Measurements from ENCODE around the gene S100Z.
"Not testable (repeated sequence)": the region's sequence is repeated elsewhere in the genome, so short reads cannot be mapped to it uniquely, and the experiment has no call there.

S100Z gene

DNA sequence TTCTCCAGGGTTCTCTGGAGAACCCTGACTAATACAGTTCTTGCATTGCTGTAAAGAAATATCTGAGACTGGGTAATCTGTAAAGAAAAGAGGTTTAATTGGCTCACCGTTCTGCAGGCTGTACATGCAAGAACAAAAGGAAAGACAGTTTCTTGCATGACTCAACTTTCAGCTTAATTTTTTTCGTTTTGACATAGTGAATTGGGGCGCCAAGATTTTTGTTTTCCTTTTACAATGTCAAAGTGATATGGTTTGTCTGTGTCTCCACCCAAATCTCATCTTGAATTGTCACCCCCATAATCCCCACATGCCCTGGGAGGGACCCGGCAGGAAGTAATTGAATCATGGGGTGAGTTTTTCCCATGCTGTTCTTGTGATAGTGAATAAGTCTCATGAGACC is 91.2 kb downstream of the S100Z start:
- Histone ChIP-seq H3K4me1 (ENCODE audit: insufficient read depth, low read length) (no peaks in the 10 kb centered on the region), H3K36me3 (ENCODE audit: insufficient read depth, low read length) (no peaks in the 10 kb centered on the region), H3K9me3 (ENCODE audit: control insufficient read depth, insufficient read depth, low read length) (no peaks in the 10 kb centered on the region), H3K9ac (ENCODE audit: low read depth, low read length) (no peak overlapping the region)

DNA sequence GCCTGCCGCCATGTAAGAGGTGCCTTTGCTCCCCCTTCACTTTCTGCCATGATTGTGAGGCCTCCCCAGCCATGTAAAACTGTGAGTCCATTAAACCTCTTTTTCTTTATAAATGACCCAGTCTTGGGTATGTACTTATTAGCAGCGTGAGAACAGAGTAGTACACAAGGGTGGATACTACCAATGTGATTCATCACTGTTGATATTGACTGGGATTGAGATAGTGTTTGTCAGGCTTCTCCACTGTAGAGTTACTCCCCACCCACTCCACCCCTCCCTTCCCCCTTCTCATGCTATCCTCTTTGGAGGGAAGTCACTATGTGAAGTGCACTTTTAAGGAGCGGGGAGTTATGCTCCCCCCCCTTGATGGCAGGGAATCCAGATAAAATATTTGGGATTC is 91.6 kb downstream of the S100Z start:
- no peaks in the 10 kb centered on the region for H3K9me3 ChIP-seq (ENCODE audit: control insufficient read depth, insufficient read depth, low read length)
- no peak overlapping the region for H3K9ac ChIP-seq (ENCODE audit: low read depth, low read length)
- H3K4me1 ChIP-seq (ENCODE audit: insufficient read depth, low read length) = no peaks in the 10 kb centered on the region
- H3K36me3 ChIP-seq (ENCODE audit: insufficient read depth, low read length) = no peaks in the 10 kb centered on the region

DNA sequence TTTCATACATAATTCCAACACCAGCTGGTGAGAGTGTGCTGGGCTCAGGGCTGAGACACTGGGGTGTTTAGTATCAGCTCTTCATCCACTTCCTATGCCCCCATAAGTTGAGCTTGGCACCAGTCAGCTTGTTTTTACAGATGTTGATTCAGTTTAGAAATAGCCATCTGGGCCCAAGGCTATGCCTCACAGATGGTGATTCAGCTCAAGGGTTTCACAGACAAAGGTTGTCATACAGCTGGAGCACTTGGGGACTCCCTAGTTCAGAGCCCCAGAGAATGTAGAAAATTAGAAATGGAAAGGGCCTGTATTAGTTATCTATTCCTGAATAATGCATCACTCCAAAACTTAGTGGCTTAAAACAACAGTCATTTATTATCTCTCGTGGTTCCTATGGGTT is 92.8 kb downstream of the S100Z start:
- Histone ChIP-seq H3K9me3 (ENCODE audit: control insufficient read depth, insufficient read depth, low read length) (no peaks in the 10 kb centered on the region), H3K4me1 (ENCODE audit: insufficient read depth, low read length) (no peaks in the 10 kb centered on the region), H3K36me3 (ENCODE audit: insufficient read depth, low read length) (no peaks in the 10 kb centered on the region), H3K9ac (ENCODE audit: low read depth, low read length) (no peak overlapping the region)

DNA sequence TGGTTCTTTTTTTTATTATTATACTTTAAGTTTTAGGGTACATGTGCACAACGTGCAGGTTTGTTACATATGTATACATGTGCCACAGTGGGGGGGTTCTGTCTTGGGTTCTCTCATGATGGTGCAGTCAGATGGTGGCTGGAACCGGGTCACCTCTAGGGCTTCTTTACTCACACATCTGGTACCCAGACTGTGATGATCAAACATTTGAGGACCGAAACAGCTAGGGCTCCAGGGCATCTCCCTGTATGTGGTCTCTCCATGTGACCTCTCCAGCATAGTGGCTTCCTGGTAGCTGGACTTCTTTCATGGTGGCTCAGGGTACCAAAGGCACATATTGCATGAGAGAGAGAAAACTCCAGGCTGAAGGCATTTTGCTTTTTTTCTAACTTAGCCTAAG is 93.2 kb downstream of the S100Z start:
- Histone ChIP-seq H3K9me3 (ENCODE audit: control insufficient read depth, insufficient read depth, low read length) (no peaks in the 10 kb centered on the region), H3K4me1 (ENCODE audit: insufficient read depth, low read length) (no peaks in the 10 kb centered on the region), H3K9ac (ENCODE audit: low read depth, low read length) (no peak overlapping the region), H3K36me3 (ENCODE audit: insufficient read depth, low read length) (no peaks in the 10 kb centered on the region)

DNA sequence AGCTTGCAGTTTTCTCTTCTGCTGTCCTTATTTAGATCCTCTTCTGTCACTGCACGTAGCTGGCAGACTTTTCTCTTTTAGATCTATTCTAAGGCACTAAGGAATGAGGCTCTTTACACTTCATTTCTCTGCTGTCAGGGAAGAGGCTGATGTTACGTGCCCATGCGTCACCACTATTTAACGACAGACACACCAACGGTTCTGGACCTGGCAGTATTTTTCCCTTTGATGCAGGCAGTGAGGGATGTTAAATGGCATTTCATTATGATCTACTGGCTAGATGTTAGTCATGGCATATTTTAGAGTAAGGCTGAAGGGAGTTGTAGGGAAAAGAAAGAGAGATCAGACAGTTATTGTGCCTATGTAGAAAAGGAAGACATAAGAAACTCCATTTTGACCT is 94.8 kb downstream of the S100Z start:
- H3K36me3 ChIP-seq (ENCODE audit: insufficient read depth, low read length) = no peaks in the 10 kb centered on the region
- no peaks in the 10 kb centered on the region for H3K9me3 ChIP-seq (ENCODE audit: control insufficient read depth, insufficient read depth, low read length)
- H3K9ac ChIP-seq (ENCODE audit: low read depth, low read length) = no peak overlapping the region
- H3K4me1 ChIP-seq (ENCODE audit: insufficient read depth, low read length) = no peaks in the 10 kb centered on the region

DNA sequence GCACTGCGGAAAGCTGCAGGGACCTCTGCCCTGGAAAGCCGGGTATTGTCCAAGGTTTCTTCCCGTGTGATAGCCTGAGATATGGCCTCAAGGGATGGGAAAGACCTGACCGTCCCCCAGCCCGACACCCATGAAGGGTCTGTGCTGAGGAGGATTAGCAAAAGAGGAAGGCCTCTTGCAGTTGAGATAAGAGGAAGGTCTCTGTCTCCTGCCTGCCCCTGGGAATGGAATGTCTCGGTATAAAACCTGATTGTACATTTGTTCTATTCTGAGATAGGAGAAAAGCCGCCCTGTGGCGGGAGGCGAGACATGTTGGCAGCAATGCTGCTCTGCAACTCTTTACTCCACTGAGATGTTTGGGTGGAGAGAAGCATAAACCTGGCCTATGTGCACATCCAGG is 95.4 kb downstream of the S100Z start:
- H3K9me3 ChIP-seq (ENCODE audit: control insufficient read depth, insufficient read depth, low read length); H3K4me1 ChIP-seq (ENCODE audit: insufficient read depth, low read length); H3K36me3 ChIP-seq (ENCODE audit: insufficient read depth, low read length); H3K9ac ChIP-seq (ENCODE audit: low read depth, low read length): not testable (repeated sequence)

DNA sequence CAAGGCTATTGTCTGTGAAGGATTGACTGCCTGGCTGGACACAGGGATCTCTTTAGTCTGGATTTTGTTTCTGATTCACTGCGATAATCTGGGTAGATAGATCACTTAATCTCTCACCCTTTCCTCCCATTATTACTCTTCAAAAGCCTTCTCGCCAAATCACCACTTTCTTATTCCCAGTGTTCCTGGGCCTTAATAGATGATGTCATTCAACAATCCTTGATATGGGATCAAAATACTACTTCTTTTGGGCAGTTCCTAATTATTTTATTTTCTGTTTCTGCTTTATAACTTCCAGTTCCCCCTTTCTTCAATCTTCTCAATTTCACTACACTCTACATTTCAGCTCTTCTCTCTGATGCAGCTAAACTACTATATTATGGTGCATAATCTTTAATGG is 96.3 kb downstream of the S100Z start:
- Histone ChIP-seq H3K36me3 (ENCODE audit: insufficient read depth, low read length) (no peaks in the 10 kb centered on the region), H3K4me1 (ENCODE audit: insufficient read depth, low read length) (no peaks in the 10 kb centered on the region), H3K9me3 (ENCODE audit: control insufficient read depth, insufficient read depth, low read length) (no peaks in the 10 kb centered on the region), H3K9ac (ENCODE audit: low read depth, low read length) (no peak overlapping the region)

DNA sequence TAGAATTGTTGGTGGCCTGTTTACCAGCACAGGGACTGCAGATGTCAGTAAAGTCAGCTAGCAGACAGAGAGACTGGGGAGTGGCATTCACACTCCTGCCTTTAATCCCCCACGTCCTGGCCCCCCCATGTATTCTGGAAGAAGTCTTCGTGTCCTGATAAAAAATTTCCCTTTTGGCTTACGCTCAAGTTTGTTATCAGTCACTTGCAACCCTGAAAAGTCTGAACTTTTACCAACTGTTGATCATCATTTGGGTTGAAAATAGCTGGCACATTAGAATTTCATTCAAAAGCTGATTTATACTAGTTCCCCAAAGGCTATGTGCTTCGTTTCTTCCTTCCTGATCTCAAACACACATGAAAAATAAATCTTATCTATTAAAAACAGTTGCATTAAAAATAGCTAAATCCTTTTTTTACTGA is 97.3 kb downstream of the S100Z start:
- Histone ChIP-seq H3K9ac (ENCODE audit: low read depth, low read length) (no peak overlapping the region), H3K36me3 (ENCODE audit: insufficient read depth, low read length) (no peaks in the 10 kb centered on the region), H3K9me3 (ENCODE audit: control insufficient read depth, insufficient read depth, low read length) (no peaks in the 10 kb centered on the region), H3K4me1 (ENCODE audit: insufficient read depth, low read length) (no peaks in the 10 kb centered on the region)

DNA sequence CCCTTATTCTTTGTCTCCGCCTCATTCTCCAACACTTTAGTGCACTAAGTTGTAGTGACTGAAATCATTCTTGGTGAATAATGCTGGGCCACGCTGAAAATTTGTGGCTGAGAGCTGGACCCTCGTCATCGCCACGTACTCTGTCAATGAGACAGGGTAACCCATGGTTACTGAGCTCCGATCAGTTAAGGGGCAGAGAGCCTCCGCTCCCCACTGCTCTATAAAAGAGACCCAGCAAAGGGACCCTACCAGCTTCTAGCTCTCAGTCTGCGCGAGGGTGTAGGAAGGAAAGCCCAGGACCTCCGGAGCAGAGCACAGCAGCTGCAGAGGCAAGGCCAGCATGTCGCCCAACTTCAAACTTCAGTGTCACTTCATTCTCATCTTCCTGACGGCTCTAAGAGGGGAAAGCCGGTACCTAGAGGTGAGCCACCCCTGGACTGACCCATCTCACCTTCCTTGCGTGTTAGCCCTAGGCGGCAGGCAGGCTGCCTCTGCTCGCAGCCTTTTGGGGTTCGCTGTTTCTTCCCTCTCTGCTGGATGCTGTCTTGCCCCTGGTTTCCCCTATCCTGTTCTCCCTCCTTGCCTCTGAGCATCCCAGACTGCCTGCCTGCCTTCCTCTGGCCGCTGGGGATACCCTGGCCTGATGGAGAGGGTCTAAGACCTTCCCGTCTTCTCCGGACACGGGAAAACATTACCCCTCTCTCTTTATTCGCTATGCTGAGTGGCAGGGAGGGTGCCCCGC is 103.2 kb downstream of the S100Z start, which contains the start of gene CRHBP:
Gene CRHBP (plus strand): TSS at position 251 of the 742 bp plus-strand sequence. CDS start 90 bp downstream, at position 341.
- H3K36me3 ChIP-seq (ENCODE audit: insufficient read depth, low read length) = no peaks in the 10 kb centered on the region
- 0 out of 2 replicates have a peak, but pooled peaks cover 2% of the 10 kb centered on the region for H3K4me1 ChIP-seq (ENCODE audit: insufficient read depth, low read length)
- peak within 1 kb of the TSS; percentile 55 for H3K9ac ChIP-seq (ENCODE audit: low read depth, low read length)
- no peaks in the 10 kb centered on the region for H3K9me3 ChIP-seq (ENCODE audit: control insufficient read depth, insufficient read depth, low read length)

DNA sequence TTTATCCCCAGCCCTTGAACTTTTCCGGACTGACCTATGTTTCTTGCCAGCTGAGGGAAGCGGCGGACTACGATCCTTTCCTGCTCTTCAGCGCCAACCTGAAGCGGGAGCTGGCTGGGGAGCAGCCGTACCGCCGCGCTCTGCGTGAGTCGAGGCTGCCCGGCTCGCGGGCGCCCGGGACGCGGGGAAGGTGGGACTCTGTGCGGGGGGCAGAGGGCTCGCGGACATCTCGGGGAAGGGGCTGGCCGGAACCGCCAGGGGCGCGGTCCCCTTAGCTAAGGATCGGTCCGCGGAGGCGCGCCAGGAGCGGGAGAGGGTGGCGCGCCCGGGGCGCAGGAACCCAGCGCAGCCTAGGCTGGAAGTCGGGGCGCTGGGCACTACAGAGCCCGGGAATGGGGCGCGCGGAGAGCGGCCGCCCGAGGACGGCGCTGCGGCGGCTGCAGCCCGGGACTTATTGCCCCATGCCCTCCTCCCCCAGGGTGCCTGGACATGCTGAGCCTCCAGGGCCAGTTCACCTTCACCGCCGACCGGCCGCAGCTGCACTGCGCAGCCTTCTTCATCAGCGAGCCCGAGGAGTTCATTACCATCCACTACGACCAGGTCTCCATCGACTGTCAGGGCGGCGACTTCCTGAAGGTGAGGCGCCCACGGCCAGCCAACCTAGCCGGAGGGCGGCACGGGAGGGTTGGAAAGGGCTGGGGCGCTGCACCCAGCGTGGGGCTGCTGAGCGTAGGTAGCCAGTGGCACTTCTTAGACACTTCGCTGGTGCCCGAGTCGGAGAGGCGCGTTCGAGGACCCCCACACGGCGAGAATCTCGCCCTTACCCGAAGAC is 104.0 kb downstream of the S100Z start:
- Histone ChIP-seq H3K9ac (ENCODE audit: low read depth, low read length) (peak overlapping the region; percentile 55), H3K4me1 (ENCODE audit: insufficient read depth, low read length) (peaks cover 10% of the 10 kb centered on the region), H3K9me3 (ENCODE audit: control insufficient read depth, insufficient read depth, low read length) (no peaks in the 10 kb centered on the region), H3K36me3 (ENCODE audit: insufficient read depth, low read length) (no peaks in the 10 kb centered on the region)

DNA sequence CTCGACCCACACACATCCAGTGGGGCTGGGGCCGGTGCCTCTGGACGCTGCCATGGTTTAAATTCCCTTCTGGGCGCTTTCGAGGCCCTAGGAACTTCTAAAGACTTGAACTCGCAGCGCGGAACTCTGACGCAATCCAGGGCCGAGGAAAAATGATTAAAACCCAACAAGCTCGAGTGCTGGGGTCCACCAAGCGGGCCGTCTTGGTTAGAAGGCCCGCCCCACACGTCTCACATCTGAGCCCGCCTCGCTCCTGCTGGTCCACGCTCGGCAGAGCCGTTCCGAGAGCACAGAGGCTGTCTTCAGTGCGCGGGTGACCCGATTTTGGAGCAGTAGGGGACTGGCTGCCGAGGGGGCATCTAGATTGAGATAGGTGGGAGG is 104.6 kb downstream of the S100Z start:
- Histone ChIP-seq H3K4me1 (ENCODE audit: insufficient read depth, low read length) (peaks cover 16% of the 10 kb centered on the region), H3K9me3 (ENCODE audit: control insufficient read depth, insufficient read depth, low read length) (no peaks in the 10 kb centered on the region), H3K36me3 (ENCODE audit: insufficient read depth, low read length) (no peaks in the 10 kb centered on the region), H3K9ac (ENCODE audit: low read depth, low read length) (peak overlapping the region; percentile 55)

DNA sequence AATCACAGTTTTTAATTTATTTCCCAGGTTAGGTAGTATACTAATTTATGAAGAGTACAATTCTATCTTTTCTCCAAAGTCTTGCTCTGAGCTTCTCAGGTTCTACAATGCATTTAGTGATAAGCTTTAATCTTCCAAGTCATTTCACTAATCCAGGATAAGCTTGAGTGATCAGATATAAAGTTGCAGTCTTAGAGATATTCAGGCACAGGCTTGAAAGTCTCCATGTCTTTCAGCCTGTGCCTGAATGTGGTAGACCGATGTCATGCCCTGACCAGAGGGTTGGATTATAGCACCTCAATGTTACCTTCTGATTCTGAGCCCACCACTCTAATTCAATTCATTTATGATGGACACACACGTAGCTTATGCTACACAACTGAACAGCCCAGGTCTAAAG is 106.2 kb downstream of the S100Z start:
- Histone ChIP-seq H3K9ac (ENCODE audit: low read depth, low read length) (no peak overlapping the region), H3K4me1 (ENCODE audit: insufficient read depth, low read length) (peaks cover 26% of the 10 kb centered on the region), H3K9me3 (ENCODE audit: control insufficient read depth, insufficient read depth, low read length) (no peaks in the 10 kb centered on the region), H3K36me3 (ENCODE audit: insufficient read depth, low read length) (no peaks in the 10 kb centered on the region)

DNA sequence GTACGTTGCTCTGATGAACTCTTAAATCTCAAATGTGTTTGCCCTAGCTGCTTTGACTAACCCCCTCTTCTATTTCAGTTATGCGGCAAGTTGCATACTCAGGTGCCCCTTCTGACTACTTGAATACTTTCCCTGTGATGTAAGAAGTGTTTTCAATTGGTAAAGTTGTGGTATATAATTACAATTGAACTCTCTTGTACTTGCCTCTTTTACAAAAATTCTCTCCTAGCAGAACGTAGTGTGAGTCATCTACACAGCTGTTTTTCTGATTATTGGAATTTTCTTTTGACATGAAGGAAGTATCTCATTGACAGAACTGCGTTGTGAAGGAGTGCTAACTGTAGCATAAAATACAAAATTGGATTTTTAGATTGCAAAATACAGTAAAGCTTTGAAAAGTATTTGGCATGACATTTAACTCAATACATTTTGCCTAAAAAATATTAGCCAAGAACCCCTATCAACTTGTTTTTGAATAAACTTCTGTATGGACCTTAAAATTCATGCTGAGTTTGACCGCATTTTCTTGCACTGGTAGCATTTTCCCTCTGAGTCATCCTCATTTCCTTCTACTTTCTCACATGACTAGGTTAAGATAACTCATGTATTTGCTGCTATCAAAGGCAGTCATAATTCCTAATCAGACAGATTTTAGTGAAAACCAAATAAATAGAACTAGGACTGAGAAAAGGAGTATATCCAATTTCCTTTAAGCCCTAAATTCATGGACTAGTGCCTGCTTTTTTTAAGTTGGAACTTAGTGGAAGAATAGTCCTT is 109.4 kb downstream of the S100Z start:
- H3K4me1 ChIP-seq (ENCODE audit: insufficient read depth, low read length) = peaks cover 23% of the 10 kb centered on the region
- no peaks in the 10 kb centered on the region for H3K9me3 ChIP-seq (ENCODE audit: control insufficient read depth, insufficient read depth, low read length)
- H3K9ac ChIP-seq (ENCODE audit: low read depth, low read length) = no peak overlapping the region
- no peaks in the 10 kb centered on the region for H3K36me3 ChIP-seq (ENCODE audit: insufficient read depth, low read length)

DNA sequence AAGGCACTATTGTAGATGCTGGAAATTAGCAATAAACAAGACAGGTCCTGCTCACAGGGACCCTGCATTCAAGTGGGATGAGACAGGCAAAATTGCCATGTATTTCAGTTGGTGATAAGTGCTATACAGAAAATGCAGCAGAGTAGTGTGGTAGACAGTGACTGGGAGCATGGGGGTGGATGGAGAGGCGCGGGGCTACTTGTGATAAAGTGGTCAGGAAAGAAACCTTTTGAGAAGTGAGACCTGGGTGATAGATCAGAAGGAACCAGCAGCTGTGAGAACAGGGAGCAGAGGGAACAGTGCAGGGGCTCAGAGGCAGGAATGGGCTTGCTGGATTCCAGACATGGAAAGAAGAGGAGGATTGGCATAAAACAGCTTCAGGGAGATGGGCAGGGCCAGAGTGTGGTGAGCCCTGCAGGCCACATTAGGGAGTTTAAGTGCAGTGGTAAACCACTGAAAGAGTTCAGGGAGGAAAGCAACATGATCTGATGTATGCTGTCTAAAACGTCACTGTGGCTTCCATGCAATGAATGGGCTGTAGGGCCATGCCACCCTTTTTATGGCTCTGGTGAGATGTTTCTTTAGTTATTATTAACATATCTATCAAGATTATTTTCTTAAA is 110.3 kb downstream of the S100Z start:
- H3K9me3 ChIP-seq (ENCODE audit: control insufficient read depth, insufficient read depth, low read length) = no peaks in the 10 kb centered on the region
- peaks cover 23% of the 10 kb centered on the region for H3K4me1 ChIP-seq (ENCODE audit: insufficient read depth, low read length)
- H3K9ac ChIP-seq (ENCODE audit: low read depth, low read length) = no peak overlapping the region
- H3K36me3 ChIP-seq (ENCODE audit: insufficient read depth, low read length) = no peaks in the 10 kb centered on the region

Data from ES-I3 (cell line).